Measurements from ENCODE around the gene C5orf24.
A peak's percentile ranks its signal among the peaks of the same experiment; 100 is the strongest.
"Not testable (repeated sequence)": the region's sequence is repeated elsewhere in the genome, so short reads cannot be mapped to it uniquely, and the experiment has no call there.

Gene C5orf24

DNA sequence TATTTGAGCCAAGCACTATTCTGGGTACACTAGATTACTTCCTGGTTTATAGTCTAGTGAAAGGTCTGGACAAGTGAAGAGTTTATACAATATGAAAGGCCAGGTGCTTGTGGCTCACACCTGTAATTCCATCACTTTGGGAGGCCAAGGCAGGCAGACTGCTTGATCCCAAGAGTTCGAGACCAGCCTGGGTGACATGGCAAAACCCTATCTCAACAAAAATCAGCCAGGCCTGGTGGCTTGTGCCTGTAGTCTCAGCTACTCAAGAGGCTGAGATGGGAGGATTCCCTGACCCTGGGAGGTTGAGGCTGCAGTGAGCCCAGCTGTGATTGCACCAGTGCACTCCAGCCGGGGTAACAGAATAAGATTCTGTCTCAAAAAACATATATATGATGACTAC lies 18.9 kb downstream of the C5orf24 start:
- no peak for DNase-seq

DNA sequence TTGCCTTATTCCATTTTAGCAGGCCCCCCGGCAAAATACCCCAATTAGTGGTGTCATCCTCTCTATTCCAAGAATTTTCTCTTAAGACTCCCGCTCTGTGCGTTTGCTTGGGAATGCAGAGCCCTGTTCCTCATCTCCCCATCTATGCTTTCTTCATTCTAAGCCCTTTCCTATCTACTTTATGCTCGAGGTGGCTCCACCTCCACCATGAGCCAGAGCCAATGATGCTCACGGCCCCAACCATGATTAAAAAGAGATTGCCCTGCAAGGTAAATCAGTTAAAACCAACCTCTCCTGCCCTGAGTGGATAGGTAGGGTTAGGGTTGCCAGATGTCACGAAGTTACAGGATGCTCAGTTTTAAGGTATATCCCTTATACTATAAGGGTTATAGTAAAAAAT lies 27.7 kb downstream of the C5orf24 start:
- DNase-seq, result peak in 1 of 2 donors; percentile 32

DNA sequence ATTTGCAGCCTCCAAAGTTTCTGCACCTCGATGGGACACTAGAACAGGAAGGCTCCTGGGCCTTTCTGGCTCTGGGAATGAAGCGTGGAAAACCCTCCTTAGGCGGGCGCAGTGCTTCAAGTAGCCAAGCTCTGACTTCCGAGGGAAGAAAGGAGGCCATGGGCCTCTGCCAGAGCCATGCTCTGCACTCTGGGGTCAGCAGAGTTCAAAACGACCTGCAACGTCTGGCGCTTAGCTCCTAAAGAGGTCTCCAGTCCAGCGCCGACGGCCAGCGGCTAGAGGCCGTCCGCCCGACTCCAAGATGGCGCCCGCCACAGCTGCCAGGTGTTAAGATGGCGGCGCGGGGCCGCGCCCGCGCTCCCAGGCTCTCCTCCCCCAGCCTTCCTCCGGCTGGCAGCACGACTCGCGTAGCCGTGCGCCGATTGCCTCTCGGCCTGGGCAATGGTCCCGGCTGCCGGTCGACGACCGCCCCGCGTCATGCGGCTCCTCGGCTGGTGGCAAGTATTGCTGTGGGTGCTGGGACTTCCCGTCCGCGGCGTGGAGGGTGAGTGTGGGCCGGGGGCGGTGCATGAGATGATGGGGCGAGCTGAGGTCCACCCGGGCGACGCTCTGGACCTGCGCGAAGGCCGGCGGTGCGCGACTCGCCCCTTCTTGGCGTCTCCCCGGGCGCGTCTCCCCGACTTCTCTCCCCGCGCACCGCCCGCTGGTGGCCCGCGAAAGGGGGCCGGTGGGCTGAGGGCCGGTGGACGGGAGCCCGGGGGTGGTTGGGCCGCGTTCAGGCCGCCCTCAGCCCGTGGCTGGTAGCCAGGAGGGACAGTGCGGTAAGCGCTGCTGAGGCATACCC lies 28.4 kb downstream of the C5orf24 start, which contains the start of gene TXNDC15:
Gene TXNDC15, plus strand, starts transcription at position 385 of the 844 bp plus-strand sequence. Its CDS starts 57 bp downstream, at position 442.
- peak; percentile 79 to 81 for DNase-seq

DNA sequence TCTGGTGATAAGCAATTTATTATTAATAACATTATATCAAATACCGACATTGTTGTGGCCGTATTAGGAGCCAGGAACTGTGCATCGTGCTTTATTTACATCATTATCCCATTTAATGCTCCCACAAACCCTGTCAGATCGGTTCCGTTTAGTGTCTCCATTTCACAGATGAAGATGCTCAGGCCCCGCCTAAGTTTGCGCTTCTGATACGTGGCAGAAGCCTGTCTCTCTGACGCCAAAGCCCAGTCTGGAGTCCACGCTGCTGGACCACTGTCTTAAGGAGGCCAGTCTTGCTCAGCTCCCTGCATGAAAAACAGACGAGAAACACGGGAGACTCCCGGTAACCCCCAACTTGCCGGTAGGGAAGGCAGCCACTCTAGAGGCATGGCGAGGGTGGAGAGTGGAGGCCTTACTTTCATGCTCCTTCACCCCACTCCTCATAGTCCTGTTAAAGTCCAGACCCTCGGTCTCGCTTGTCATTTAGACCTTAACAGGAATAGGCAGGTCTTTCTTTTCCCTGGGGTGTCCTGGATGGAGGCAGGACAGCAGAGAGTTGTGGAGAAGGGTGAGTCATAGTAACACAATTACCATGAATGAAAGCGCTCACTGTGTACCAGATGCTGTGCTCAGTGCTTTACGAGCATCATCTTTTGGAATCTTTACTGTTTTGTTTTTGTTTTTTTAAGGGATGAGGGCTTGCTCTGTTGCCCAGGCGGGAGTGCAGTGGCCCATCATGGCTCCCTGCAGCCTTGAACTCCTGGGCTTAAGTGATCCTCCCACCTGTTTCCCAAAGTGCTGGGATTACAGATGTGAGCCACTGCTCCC lies 29.3 kb downstream of the C5orf24 start:
- peak; percentile 14 to 30 for DNase-seq

DNA sequence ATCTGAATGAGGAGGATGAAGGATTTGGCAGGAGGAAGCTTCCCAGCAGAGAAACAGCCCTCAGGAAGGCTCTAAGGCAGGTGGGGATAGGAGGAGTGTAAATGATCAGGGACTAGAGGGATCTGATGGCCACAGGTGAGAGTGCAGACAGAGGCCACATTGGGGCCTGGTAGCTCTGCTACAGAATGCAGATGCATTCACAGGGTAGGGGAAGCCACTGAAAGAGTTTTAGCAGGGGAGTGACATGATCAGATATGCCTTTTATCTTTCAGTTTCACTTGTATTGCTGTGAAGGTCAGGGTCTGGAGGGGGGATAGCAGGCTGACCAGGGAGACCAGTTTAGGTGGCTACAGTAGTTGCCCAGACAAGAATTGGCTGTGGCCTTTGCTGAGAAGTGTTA lies 31.4 kb downstream of the C5orf24 start:
- DNase-seq, result peak in 1 of 2 donors; percentile 6

DNA sequence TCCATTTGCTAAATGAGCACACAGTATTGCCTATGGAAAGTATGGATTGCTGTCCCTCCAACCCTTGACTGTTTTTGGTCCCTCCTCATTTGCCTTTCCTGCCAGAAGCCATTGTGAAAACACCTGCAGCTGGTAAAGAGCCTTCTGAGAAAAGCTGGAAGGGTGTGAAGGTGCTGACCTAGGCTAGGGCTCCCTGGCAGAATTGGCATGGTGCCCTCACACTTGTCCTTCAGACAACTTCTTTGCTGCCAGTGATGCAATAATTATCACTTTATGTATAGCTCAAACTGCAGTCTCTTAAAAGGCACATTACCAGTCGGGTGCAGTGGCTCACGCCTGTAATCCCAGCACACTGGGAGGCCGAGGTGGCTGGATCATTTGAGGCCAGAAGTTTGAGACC lies 32.6 kb downstream of the C5orf24 start:
- no peak for DNase-seq

DNA sequence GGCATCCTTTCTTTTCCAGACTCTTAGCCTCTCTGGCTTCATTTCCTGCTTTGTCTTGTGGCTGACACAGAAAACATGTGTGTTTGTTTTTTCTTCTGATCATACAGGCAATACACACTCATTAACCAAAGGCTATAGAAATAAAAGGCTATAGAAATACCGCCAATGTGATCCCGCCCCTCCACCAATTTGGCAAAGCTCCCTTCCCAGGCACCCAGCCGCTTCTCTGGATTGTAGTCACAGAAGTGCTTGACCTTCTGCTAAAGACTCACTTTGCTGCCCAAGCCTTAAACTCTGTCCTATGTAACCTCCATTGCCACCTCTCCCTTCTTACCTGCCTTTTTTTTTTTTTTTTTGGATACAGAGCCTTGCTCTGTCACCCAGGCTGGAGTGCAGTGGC lies 33.7 kb downstream of the C5orf24 start:
- DNase-seq, result no peak

DNA sequence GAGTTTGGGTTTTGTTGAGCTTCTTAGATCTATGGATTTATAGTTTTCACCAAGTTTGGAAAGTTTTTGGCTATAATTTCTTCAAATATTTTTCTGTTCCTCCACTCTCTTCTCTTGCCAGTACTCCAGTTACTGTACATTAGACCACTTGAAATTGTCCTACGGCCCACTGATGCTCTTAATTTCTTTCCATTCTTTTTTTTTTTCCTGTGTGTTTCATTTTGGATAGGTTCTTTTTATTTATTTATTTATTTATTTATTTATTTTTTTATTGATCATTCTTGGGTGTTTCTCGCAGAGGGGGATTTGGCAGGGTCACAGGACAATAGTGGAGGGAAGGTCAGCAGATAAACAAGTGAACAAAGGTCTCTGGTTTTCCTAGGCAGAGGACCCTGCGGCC lies 35.2 kb downstream of the C5orf24 start:
- DNase-seq, result not testable (repeated sequence)

DNA sequence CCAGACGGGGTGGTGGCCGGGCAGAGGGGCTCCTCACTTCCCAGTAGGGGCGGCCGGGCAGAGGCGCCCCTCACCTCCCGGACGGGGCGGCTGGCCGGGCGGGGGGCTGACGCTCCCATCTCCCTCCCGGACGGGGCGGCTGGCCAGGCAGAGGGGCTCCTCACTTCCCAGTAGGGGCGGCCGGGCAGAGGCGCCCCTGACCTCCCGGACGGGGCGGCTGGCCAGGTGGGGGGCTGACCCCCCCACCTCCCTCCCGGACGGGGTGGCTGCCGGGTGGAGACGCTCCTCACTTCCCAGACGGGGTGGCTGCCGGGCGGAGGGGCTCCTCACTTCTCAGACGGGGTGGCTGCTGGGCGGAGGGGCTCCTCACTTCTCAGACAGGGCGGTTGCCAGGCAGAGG lies 35.9 kb downstream of the C5orf24 start:
- DNase-seq, result not testable (repeated sequence)

DNA sequence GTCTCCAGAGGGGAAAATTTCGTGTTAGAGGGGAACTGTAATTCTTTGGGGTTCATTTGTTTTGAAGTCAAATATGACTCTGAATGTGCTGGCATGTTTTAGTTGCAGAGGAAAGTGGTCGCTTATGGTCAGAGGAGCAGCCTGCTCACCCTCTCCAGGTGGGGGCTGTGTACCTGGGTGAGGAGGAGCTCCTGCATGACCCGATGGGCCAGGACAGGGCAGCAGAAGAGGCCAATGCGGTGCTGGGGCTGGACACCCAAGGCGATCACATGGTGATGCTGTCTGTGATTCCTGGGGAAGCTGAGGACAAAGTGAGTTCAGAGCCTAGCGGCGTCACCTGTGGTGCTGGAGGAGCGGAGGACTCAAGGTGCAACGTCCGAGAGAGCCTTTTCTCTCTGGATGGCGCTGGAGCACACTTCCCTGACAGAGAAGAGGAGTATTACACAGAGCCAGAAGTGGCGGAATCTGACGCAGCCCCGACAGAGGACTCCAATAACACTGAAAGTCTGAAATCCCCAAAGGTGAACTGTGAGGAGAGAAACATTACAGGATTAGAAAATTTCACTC lies 41.9 kb downstream of the C5orf24 start:
- no peak for DNase-seq

DNA sequence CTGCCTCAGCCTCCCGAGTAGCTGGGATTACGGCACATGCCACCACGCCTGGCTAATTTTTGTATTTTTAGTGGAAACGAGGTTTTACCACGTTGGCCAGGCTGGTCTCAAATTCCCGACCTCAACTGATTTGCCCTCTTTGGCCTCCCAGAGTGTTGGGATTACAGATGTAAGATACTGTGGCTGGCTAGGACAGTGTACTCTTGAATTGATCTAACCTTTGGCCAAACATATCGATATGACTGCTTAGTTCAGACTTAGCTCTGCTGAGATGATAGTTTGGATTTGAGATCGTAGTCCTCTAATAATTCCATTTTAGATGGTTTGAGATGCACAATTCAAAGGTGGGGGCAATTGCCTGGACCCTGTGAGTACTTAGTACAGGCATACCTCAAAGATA lies 43.6 kb downstream of the C5orf24 start:
- DNase-seq, result no peak

DNA sequence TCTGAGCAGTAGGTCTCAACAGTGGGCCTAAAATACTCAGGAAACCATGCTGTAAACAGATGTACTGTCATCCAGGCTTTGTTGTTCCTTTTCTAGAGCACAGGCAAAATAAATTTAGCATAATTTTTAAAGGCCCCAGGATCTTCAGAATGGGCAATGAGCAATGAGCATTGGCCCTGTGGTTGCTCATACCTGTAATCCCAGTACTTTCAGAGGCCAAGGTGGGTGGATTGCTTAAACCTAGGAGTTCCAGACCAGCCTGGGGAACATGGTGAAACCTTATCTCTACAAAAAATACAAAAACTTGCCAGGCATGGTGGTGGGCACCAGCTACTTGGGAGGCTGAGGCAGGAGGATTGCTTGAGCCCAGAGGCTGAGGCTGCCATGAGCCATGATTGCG lies 45.7 kb downstream of the C5orf24 start:
- no peak for DNase-seq

DNA sequence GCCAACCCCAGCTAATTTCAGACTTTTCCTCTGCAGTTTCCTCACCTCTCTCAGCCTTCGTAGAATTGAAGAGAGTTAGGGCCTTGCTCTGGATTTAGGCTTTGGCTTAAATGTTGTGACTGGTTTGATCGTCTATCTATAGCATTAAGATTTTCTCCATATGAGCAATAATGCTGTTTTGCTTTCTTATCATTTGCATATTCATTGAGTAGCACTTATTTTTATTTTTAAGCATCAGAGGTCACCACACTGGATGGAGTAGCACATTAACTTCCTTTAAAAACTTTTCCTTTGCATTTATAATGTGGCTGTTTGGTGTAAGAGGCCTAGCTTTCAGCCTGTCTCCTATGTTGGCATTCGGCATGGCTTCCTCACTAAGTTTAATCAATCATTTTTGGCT lies 46.5 kb downstream of the C5orf24 start:
- DNase-seq, result no peak

DNA sequence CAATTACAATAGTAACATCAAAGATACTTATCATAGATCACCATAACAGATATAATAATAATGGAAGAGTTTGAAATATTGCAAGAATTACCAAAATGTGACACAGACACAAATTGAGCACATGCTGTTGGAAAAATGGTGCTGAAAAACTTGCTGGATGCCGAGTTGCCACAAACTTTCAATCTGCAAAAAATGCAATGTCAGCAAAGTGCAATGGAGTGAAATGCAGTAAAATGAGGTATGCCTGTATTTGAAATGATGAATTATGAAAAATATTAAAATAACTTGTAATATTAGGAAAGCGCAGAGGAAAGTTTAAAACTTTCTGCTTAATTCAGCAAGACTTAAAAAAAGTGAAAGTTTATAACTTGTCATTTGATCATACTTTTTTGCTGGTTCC lies 47.2 kb downstream of the C5orf24 start:
- DNase-seq, result no peak

DNA sequence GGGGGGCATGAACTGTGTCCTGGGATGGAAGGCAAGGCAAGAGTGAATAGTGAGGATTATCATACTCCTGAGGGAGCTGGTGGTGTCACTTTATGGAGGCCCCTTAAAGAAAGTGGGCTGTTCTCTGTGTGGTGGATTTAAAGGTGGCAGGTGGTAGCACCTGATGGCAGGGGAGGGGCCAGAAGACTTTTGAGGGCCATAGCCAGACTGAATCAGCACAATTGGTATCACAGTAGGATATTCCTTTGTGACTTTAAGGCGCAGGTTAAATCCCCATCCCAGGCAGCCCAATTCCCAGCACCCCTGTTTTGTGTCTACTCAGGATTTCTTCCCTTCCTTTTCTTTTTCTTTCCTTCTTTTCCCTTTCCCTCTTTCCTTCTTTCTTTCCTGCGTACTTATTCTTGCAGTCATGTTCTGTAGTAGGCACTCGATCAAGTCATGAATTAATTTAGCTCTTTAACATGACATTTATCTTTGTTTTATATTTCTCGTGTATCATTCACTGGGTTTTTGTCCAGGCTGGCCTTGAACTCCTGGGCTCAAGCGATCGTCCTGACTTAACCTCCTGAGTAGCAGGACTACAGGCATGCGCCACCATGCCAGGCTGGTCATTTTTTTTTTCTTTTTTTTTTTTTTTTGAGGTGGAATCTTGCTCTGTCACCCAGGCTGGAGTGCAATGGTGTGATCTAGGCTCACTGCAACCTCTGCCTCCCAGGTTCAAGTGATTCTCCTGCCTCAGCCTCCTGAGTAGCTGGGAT lies 48.2 kb downstream of the C5orf24 start:
- DNase-seq, result no peak

DNA sequence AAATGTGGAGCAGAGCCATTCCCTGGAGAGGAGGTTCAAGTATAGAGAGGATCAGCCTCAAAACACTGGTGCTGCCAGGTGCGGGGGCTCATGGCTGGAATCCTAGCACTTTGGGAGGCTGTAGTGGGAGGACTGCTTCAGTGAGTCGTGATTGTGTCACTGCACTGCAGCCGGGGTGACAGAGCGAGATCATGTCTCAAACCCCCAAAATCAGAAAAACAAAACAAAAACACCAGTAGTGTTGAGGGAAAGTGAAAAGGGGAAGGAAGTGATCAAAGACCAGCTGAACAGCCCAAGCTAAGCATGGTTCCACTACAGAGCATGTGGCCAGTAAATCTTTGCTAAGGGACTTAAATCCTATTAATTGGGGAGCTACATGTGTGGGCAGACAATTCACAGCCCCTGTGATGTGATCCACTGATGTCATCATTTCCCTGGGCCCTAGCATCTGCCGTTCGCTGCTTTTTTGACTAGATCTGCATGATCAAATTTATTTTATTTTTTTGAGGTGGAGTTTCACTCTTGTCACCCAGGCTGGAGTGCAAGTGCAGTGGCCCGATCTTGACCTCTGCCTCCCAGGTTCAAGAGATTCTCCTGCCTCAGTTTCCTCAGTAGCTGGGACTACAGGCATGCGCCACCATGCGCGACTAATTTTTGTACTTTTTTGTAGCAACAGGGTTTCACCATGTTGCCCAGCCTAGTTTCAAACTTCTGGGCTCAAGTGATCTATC lies 56.5 kb downstream of the C5orf24 start:
- DNase-seq, result peak in 1 of 2 donors; percentile 49

DNA sequence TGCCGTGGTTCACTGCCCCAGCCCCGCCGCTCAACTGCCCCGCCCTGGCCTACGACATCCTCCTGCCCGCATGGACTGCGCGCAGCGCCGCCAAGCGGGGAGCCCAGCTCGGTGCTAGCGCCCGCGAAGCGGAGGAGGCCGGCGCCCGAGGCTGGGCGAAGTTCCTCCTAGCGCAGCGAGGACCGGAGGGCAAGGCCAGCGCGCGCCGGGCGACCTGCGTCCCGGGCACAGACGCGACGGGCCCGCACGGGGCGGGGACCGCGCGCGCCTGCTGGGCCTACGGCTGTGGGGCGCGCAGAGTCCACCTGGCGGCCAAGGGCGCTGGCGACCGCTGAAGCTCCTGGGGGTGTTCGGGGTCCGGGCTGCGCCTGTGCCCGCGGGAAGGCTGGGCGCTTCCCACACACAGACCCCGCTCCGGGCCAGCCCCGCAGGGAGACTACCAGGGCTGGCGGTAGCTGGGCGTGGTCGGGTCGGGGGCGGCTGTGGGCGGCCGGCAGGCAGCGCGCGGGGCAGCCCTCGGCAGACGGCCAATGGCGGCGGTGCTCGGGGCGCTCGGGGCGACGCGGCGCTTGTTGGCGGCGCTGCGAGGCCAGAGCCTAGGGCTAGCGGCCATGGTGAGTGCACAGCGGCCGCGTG lies 59.0 kb downstream of the C5orf24 start, which contains the start of gene PCBD2:
Gene PCBD2, plus strand, starts transcription at position 522 of the 636 bp plus-strand sequence. Its CDS starts 9 bp downstream, at position 531.
- DNase-seq, result peak; percentile 92 to 93

DNA sequence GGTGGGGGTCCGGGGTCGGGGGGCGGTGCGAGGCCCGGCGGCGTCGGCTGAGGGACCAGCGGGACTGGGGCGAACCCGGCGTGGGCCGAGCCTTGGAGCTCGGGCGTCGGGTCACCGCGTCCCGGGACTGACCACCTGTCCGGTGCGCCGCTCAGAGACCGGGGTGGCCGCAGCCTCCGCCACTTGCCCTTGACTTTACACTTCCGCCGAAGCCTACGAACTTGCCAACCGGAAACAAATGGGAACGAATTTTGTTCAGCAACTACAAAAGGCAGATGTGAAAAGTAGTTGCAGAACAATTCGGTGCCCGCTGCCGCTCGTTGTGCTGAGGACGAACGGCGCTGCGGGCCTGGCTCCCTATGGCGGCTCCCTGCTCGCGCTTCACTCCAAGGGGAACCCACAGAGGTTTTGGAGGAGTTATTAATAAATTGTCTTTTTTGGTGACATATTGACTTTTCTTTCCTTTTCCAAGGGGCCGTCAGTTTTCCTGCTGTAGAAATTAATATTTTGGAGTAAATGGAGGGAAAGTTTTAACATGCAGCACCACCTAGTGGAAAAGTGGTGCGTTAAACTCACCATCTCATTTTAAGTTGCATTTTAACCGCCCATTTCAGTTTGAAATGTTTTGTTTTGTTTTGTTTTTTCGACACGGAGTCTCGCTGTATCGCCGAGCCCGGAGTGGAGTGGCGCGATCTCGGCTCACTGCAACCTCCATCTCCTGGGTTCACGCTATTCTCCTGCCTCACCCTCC lies 59.7 kb downstream of the C5orf24 start:
- peak; percentile 53 to 79 for DNase-seq

DNA sequence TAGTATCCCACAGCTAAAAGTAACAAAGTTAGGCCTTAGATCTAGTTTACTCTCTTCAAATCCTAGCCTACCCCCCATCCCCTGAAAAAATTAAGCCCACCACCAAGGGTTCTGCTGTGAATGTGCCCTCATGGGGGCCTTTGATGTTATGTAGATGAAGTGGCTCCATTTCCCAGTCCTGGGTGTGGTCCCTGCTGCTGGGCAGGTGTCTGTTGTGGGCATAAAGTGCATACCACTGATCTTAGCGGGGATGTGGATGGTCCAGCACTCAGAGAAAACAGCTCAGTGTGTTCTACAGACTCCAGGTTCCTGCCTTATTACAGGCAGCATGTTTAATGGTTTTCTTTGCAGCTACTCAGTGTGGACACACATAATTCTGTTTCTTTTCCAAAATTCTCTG lies 61.0 kb downstream of the C5orf24 start:
- no peak for DNase-seq
